HG03432 (cell line): Measurements from ENCODE around the gene MAML3.

ENCODE experiments used
- ATAC-seq: cut with Tn5 transposase; IDR thresholded peaks from one replicate; pipeline ENCODE4 v1.9.1; 2021; ENCODE audit warnings: mild to moderate bottlenecking, moderate library complexity; ENCODE audit not compliant: unreplicated experiment

MAML3 gene

GRCh38 chr4:139740531-139741041 is 413.4 kb downstream of the MAML3 start:
- ATAC-seq = no peak

GRCh38 chr4:139740121-139740520 is 413.9 kb downstream of the MAML3 start:
- no peak for ATAC-seq

GRCh38 chr4:139738846-139739613 is 415.0 kb downstream of the MAML3 start:
- no peak for ATAC-seq

GRCh38 chr4:139736661-139737060 is 417.3 kb downstream of the MAML3 start:
- no peak for ATAC-seq

GRCh38 chr4:139736274-139736660 is 417.7 kb downstream of the MAML3 start:
- ATAC-seq = no peak

GRCh38 chr4:139735381-139736273 is 418.4 kb downstream of the MAML3 start:
- no peak for ATAC-seq

GRCh38 chr4:139734875-139735380 is 419.1 kb downstream of the MAML3 start:
- ATAC-seq = peak; percentile 78

GRCh38 chr4:139734201-139734874 is 419.6 kb downstream of the MAML3 start:
- ATAC-seq = no peak

GRCh38 chr4:139732991-139733570 is 420.9 kb downstream of the MAML3 start:
- ATAC-seq = no peak

- ATAC-seq = no peak
These were observed 425.1 kb downstream of the MAML3 start for GRCh38 chr4:139728840-139729239.

- no peak for ATAC-seq
These were observed 425.8 kb downstream of the MAML3 start for GRCh38 chr4:139728146-139728545.

- ATAC-seq = no peak
These were observed 427.4 kb downstream of the MAML3 start for GRCh38 chr4:139726615-139727014.

- ATAC-seq = no peak
These were observed 428.7 kb downstream of the MAML3 start for GRCh38 chr4:139725236-139725635.

GRCh38 chr4:139721789-139722188 is 432.2 kb downstream of the MAML3 start:
- ATAC-seq = no peak

- no peak for ATAC-seq
These were observed 433.2 kb downstream of the MAML3 start for GRCh38 chr4:139720806-139721205.

GRCh38 chr4:139719381-139720101 is 434.4 kb downstream of the MAML3 start:
- ATAC-seq = no peak

GRCh38 chr4:139718833-139719232 is 435.2 kb downstream of the MAML3 start:
- ATAC-seq = no peak

- ATAC-seq = no peak
These were observed 435.6 kb downstream of the MAML3 start for GRCh38 chr4:139718358-139718757.

GRCh38 chr4:139715746-139716391 is 438.1 kb downstream of the MAML3 start:
- ATAC-seq = no peak
